Tracheal epithelial cell (primary cell): ENCODE data around the gene TOR2A. TPM values are rescaled to one million over a fixed set of nuclear protein-coding genes. Genes with fewer than 3 reads are reported as not detected.

ENCODE experiments used
- total RNA-seq: library from RNA; depleted of rRNA; stranded (reverse); fragments of >200 nt; gene quantifications from 2 replicates; pipeline ENCODE4 v1.2.1, GENCODE V29; 2014

TOR2A gene
- total RNA-seq = 4.8 and 5.5 TPM in 2 replicates

GRCh38 chr9:127734747-127735529 is at the start of gene TOR2A:
Gene TOR2A (minus strand): TSS chr9:127735294. CDS start chr9:127735270, 24 bp downstream.

GRCh38 chr9:127778280-127779135 is 43.4 kb upstream of the TOR2A start, which contains the start of gene SH2D3C:
Gene SH2D3C (minus strand): TSS chr9:127778666. CDS start chr9:127778627, 39 bp downstream.

GRCh38 chr9:127715470-127716337 is 19.4 kb downstream of the TOR2A start, which contains the start of the genes PTRH1 and TTC16:
Gene PTRH1 (minus strand): TSS chr9:127715663. CDS start chr9:127715639, 24 bp downstream.
Gene TTC16 (plus strand): TSS chr9:127716079. CDS start chr9:127716146, 67 bp downstream.

GRCh38 chr9:127706836-127707241 is 28.3 kb downstream of the TOR2A start, which contains the start of gene CFAP157:
Gene CFAP157 (plus strand): TSS chr9:127706988. CDS start chr9:127707032, 44 bp downstream.

Other genes with a start within 250 kb of the TOR2A start
- gene STXBP1, start 123.0 kb downstream of the TOR2A start, total RNA-seq = 7.2 and 10.2 TPM in 2 replicates
- not detected in 2 replicates for gene CFAP157, start 28.3 kb downstream of the TOR2A start, total RNA-seq
- gene PTRH1, start 19.6 kb downstream of the TOR2A start, total RNA-seq = 19.2 and 34.0 TPM in 2 replicates
- not detected in 2 replicates for gene TTC16, start 19.2 kb downstream of the TOR2A start, total RNA-seq
- gene SH2D3C, start 43.4 kb upstream of the TOR2A start, total RNA-seq = under 0.01 TPM in 2 replicates
- 40.1 and 42.2 TPM in 2 replicates for gene CDK9, start 50.7 kb upstream of the TOR2A start, total RNA-seq
- gene FPGS, start 67.6 kb upstream of the TOR2A start, total RNA-seq = 86.3 and 124 TPM in 2 replicates
- gene ENG, start 119.4 kb upstream of the TOR2A start, total RNA-seq = 0.48 and 0.85 TPM in 2 replicates
- gene AK1, start 142.4 kb upstream of the TOR2A start, total RNA-seq = 23.6 and 37.9 TPM in 2 replicates
- 23.0 and 26.3 TPM in 2 replicates for gene ST6GALNAC6, start 164.3 kb upstream of the TOR2A start, total RNA-seq
- 32.0 and 37.7 TPM in 2 replicates for gene ST6GALNAC4, start 181.7 kb upstream of the TOR2A start, total RNA-seq
- 3.8 and 6.0 TPM in 2 replicates for gene PIP5KL1, start 195.5 kb upstream of the TOR2A start, total RNA-seq
- 12.0 and 13.6 TPM in 2 replicates for gene DPM2, start 202.6 kb upstream of the TOR2A start, total RNA-seq
- 7.7 and 8.5 TPM in 2 replicates for gene EEIG1, start 245.7 kb upstream of the TOR2A start, total RNA-seq